ENCODE measurements around the gene RAB7B. TPM values are rescaled to one million over a fixed set of nuclear protein-coding genes. Genes with fewer than 3 reads are reported as not detected.

Gene RAB7B
- total RNA-seq, 6 experiments from 2014 or later, result 2.6 to 6.6 (median 5.3) TPM

DNA sequence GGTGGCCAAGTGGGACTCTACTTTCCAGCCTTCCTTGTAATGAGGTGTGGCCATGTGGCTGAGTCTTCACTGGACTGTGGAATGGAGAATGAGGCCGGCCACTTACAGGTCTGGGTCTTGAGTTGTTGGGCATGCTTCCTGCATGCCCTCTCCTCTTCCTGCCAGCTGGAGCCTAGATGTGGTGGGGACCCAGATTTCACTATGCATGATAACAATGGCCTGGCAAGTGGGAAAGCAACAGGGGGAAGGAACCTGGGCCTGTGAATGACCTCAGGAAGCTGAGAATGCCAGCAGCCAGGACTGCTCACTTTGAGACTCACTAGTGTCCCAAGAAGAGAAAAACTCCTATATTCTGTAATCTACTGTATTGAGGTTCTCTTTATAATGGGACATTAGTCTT lies 51.4 kb downstream of the RAB7B start:
- H3K27ac Mint-ChIP-seq, result no peak overlapping the region
- H3K27me3 Mint-ChIP-seq (ENCODE audit: insufficient read depth), result peaks cover 25% of the 10 kb centered on the region
- TF ChIP-seq, protein P1, sequence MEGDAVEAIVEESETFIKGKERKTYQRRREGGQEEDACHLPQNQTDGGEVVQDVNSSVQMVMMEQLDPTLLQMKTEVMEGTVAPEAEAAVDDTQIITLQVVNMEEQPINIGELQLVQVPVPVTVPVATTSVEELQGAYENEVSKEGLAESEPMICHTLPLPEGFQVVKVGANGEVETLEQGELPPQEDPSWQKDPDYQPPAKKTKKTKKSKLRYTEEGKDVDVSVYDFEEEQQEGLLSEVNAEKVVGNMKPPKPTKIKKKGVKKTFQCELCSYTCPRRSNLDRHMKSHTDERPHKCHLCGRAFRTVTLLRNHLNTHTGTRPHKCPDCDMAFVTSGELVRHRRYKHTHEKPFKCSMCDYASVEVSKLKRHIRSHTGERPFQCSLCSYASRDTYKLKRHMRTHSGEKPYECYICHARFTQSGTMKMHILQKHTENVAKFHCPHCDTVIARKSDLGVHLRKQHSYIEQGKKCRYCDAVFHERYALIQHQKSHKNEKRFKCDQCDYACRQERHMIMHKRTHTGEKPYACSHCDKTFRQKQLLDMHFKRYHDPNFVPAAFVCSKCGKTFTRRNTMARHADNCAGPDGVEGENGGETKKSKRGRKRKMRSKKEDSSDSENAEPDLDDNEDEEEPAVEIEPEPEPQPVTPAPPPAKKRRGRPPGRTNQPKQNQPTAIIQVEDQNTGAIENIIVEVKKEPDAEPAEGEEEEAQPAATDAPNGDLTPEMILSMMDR (IDR thresholded peaks at IDR 0.05), result no peak
- DNase-seq, result no peak
- no peaks in the 10 kb centered on the region for H3K9me3 Mint-ChIP-seq
- no peaks in the 10 kb centered on the region for H3K36me3 Mint-ChIP-seq (ENCODE audit: low read depth)
- peaks cover 22% of the 10 kb centered on the region for H3K4me1 Mint-ChIP-seq (ENCODE audit: low read depth)
- H3K4me3 Mint-ChIP-seq, result no peak overlapping the region

- Mint-ChIP-seq H3K4me1 (ENCODE audit: low read depth) (peaks cover 22% of the 10 kb centered on the region), H3K27me3 (ENCODE audit: insufficient read depth) (peaks cover 23% of the 10 kb centered on the region), H3K36me3 (ENCODE audit: low read depth) (no peaks in the 10 kb centered on the region), H3K27ac (peak overlapping the region; percentile 19; the same call in 1 of the 2 replicates), H3K4me3 (no peak overlapping the region), H3K9me3 (no peaks in the 10 kb centered on the region)
- TF ChIP-seq, protein P1 (IDR thresholded peaks at IDR 0.05), result peak; percentile 21; the same call in 1 of the 2 replicates
- DNase-seq, result peak; percentile 58
Measured at GRCh38 chr1:205950826-205951549, 52.2 kb downstream of the RAB7B start.

DNA sequence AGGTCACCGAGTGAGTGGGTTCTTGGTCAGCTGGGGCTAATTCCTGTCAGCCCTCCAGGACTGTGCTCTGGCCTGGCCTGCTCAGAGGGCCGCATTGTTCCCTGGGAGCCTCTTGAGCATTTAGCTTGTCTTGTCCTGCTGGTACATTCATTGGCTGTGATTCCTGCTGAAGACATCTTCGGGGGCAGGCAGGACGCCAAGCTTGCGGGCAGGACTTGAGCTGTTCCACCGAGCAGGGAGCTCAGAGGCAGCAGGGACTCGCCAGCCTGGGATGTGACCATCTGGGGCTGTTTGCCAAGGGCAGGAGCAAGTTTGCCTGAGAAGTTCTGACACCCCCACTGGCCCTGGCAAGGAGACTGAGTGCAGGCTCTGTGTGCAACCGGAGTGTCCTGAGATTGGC lies 52.9 kb downstream of the RAB7B start:
- no peaks in the 10 kb centered on the region for H3K36me3 Mint-ChIP-seq (ENCODE audit: low read depth)
- no peaks in the 10 kb centered on the region for H3K9me3 Mint-ChIP-seq
- H3K4me1 Mint-ChIP-seq (ENCODE audit: low read depth), result peaks cover 22% of the 10 kb centered on the region
- TF ChIP-seq, protein P1 (IDR thresholded peaks at IDR 0.05), result no peak
- DNase-seq, result peak; percentile 81
- H3K27me3 Mint-ChIP-seq (ENCODE audit: insufficient read depth), result peaks cover 24% of the 10 kb centered on the region
- H3K27ac Mint-ChIP-seq, result peak overlapping the region; percentile 6; the same call in 1 of the 2 replicates
- H3K4me3 Mint-ChIP-seq, result no peak overlapping the region

GRCh38 chr1:205949753-205950152 lies 53.4 kb downstream of the RAB7B start:
- H3K4me3 Mint-ChIP-seq, result no peak overlapping the region
- no peak overlapping the region for H3K27ac Mint-ChIP-seq
- peaks cover 22% of the 10 kb centered on the region for H3K4me1 Mint-ChIP-seq (ENCODE audit: low read depth)
- H3K27me3 Mint-ChIP-seq (ENCODE audit: insufficient read depth), result peaks cover 25% of the 10 kb centered on the region
- no peaks in the 10 kb centered on the region for H3K9me3 Mint-ChIP-seq
- TF ChIP-seq, protein P1 (IDR thresholded peaks at IDR 0.05), result no peak
- DNase-seq, result no peak
- no peaks in the 10 kb centered on the region for H3K36me3 Mint-ChIP-seq (ENCODE audit: low read depth)

DNA sequence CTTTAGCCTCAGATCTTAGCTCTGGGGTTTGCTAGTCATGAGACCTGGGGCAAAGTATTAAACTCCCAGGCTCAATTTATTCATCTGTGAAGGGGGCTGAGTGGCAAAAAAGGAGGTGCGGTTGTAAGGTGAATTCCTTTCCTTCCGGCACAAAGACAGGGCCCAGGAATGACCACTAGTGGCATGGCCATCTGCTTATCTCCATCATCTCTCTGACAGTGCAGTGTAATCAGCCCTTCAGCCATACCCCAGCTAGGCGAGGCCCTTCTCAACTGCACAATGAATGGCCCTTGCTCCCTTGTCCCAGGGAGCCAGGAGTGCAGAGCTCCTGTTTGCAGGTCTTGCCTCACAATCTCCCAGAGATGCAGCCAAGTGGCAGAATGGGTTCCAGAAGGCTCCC lies 54.3 kb downstream of the RAB7B start:
- Mint-ChIP-seq H3K27ac (no peak overlapping the region), H3K4me3 (no peak overlapping the region), H3K4me1 (ENCODE audit: low read depth) (peaks cover 22% of the 10 kb centered on the region), H3K27me3 (ENCODE audit: insufficient read depth) (peaks cover 21% of the 10 kb centered on the region), H3K36me3 (ENCODE audit: low read depth) (no peaks in the 10 kb centered on the region), H3K9me3 (no peaks in the 10 kb centered on the region)
- TF ChIP-seq, protein P1 (IDR thresholded peaks at IDR 0.05), result no peak
- no peak for DNase-seq
